Right lobe of liver (tissue), 6 donors: ENCODE data around the gene CTDSPL. TPM values are rescaled to one million over a fixed set of nuclear protein-coding genes. Genes with fewer than 3 reads are reported as not detected.

ENCODE experiments used
- ATAC-seq, 4 donors: fragments of 200-7000 bp; cut with Tn5 transposase; one replicate each; pipeline ENCODE4 v1.9.1; 2020; ENCODE audit warnings: mild to moderate bottlenecking in 4 of 4, moderate library complexity in 4 of 4
- DNase-seq, 3 donors: peaks; one replicate each; pipeline ENCODE4 v3.0.0-alpha.2; 2020
- H3K27ac ChIP-seq, 3 donors: fragments of 200-600 bp; one replicate each; pipeline ENCODE4 v1.8.0; 2022
- H3K27me3 ChIP-seq, 2 donors: fragments of 200-600 bp; one replicate each; pipeline ENCODE4 v1.8.0; 2022
- H3K36me3 ChIP-seq, 4 donors: fragments of 200-600 bp; sonication (generic) in 1 of 4; one replicate each; pipeline versions ENCODE4 v1.5.1 to v1.8.0; 2017 to 2022; ENCODE audit warnings: control low read depth in 1 of 4
- H3K4me1 ChIP-seq, 4 donors: fragments of 200-600 bp; sonication (generic) in 1 of 4; one replicate each; pipeline versions ENCODE4 v1.5.1 to v1.8.0; 2017 to 2022; ENCODE audit warnings: control low read depth in 1 of 4
- H3K4me3 ChIP-seq, 3 donors: fragments of 200-600 bp; one replicate each; pipeline ENCODE4 v1.8.0; 2022
- H3K9me3 ChIP-seq, 4 donors: fragments of 200-600 bp; sonication (generic) in 1 of 4; one replicate each; pipeline versions ENCODE4 v1.5.1 to v1.8.0; 2017 to 2022; ENCODE audit warnings: control low read depth in 1 of 4
- POLR2A ChIP-seq: fragments of 450-650 bp; IDR thresholded peaks from one replicate; pipeline ENCODE4 v1.6.1; 2017; ENCODE audit warnings: antibody characterized with exemption, mild to moderate bottlenecking
- WGBS: methylation state at CpG from one replicate; pipeline ENCODE4 v1.1.6; 2018; ENCODE audit warnings: low coverage, low lambda C conversion rate; ENCODE audit not compliant: insufficient coverage; ENCODE audit errors: missing lambda C conversion rate; 5-methylcytosine and 5-hydroxymethylcytosine counted together
- intact Hi-C, 2 donors: fragments of 100-400 bp; cut with DNase I; formaldehyde crosslinking; loops; one replicate each; pipeline versions ENCODE4 v1.11.2 to v1.14.1; 2022
- total RNA-seq, 6 experiments: library from RNA; depleted of rRNA in 2 of 6; stranded (reverse); fragments of >200 nt in 2 of 6; fragmentation: NEBNext Ultra II Directional in 3 of 6; extraction: Animal tissue kit (Norgen Biotek cat#: 25700) in 3 of 6; gene quantifications; one replicate each; pipeline versions ENCODE4 v1.1.0 to v1.2.4, GENCODE V29; 2016 to 2023
- TF ChIP-seq, protein P1 (sequence below), 4 donors: fragments of 200-600 bp in 3 of 4; fragments of 450-650 bp in 1 of 4; IDR thresholded peaks; one replicate each; pipeline versions ENCODE4 v1.5.1 to v1.8.0; 2016 to 2022; ENCODE audit warnings: antibody characterized with exemption in 4 of 4, mild to moderate bottlenecking in 2 of 4
- donor health status: DM: no; HTN: yes; CAD: no.
- donor health status: DM: no; HTN: no; CAD: no.
- donor health status: DM: no; HTN: no; CAD: no.
- donor health status: DM: no; HTN: yes; CAD: no.
- donor health status: DM: no; HTN: yes; CAD: no.

CTDSPL gene
- total RNA-seq, 6 experiments from 2014 or later = 14.9 to 22.8 (median 18.0) TPM

- Histone ChIP-seq H3K36me3 (no peaks in the 10 kb centered on the region), H3K4me1 (peaks cover 0 to 15% (median 3%) of the 10 kb centered on the region in 4 donors), H3K9me3 (no peaks in the 10 kb centered on the region), H3K4me3 (peak overlapping the region; percentile 39 to 55 (median 39)), H3K27me3 (no peaks in the 10 kb centered on the region), H3K27ac (peak overlapping the region in 2 of 3 donors; percentile 26 to 40)
- ATAC-seq = no peak
- intact Hi-C loops = no loop called here
- 8% methylated on average over 5 of the region's 45 CpGs for WGBS
- TF ChIP-seq POLR2A = no peak
- TF ChIP-seq, protein P1, sequence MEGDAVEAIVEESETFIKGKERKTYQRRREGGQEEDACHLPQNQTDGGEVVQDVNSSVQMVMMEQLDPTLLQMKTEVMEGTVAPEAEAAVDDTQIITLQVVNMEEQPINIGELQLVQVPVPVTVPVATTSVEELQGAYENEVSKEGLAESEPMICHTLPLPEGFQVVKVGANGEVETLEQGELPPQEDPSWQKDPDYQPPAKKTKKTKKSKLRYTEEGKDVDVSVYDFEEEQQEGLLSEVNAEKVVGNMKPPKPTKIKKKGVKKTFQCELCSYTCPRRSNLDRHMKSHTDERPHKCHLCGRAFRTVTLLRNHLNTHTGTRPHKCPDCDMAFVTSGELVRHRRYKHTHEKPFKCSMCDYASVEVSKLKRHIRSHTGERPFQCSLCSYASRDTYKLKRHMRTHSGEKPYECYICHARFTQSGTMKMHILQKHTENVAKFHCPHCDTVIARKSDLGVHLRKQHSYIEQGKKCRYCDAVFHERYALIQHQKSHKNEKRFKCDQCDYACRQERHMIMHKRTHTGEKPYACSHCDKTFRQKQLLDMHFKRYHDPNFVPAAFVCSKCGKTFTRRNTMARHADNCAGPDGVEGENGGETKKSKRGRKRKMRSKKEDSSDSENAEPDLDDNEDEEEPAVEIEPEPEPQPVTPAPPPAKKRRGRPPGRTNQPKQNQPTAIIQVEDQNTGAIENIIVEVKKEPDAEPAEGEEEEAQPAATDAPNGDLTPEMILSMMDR (IDR thresholded peaks at IDR 0.05) = no peak
- peak in 1 of 3 donors; percentile 41 for DNase-seq
Measured at GRCh38 chr3:38028621-38029361, 167.1 kb downstream of the CTDSPL start.

GRCh38 chr3:38029400-38030125, 167.9 kb downstream of the CTDSPL start, which contains the start of gene PLCD1:
PLCD1 (minus strand) TSS chr3:38029642; CDS start chr3:38029539, 103 bp downstream.
- Histone ChIP-seq H3K27me3 (no peaks in the 10 kb centered on the region), H3K27ac (peak within 1 kb of the TSS; percentile 29 to 60 (median 40)), H3K4me1 (peaks cover 0 to 15% (median 3%) of the 10 kb centered on the region in 4 donors), H3K4me3 (peak within 1 kb of the TSS; percentile 39 to 55 (median 39)), H3K36me3 (no peaks in the 10 kb centered on the region), H3K9me3 (no peaks in the 10 kb centered on the region)
- 0% methylated on average over 6 of the region's 75 CpGs for WGBS
- TF ChIP-seq, protein P1 (IDR thresholded peaks at IDR 0.05) = no peak
- no peak for TF ChIP-seq POLR2A
- DNase-seq (peak; percentile 73 to 77 (median 75)), ATAC-seq (peak; percentile 18 to 25 (median 23))
- intact Hi-C loops = no loop called here

GRCh38 chr3:38030126-38031021, 168.7 kb downstream of the CTDSPL start:
- DNase-seq (peak in 1 of 3 donors; percentile 36), ATAC-seq (no peak)
- no peaks in the 10 kb centered on the region for H3K36me3 ChIP-seq
- TF ChIP-seq, protein P1 (IDR thresholded peaks at IDR 0.05) = no peak
- no peak for TF ChIP-seq POLR2A
- no peaks in the 10 kb centered on the region for H3K27me3 ChIP-seq
- H3K9me3 ChIP-seq = no peaks in the 10 kb centered on the region
- H3K4me1 ChIP-seq = peaks cover 0 to 15% (median 3%) of the 10 kb centered on the region in 4 donors
- 18% methylated on average over 2 of the region's 8 CpGs for WGBS
- H3K27ac ChIP-seq = peak overlapping the region in 2 of 3 donors; percentile 29 to 60
- H3K4me3 ChIP-seq = peak overlapping the region; percentile 39 to 55 (median 39)
- intact Hi-C loops = no loop called here
